BE2C (cell line): Measurements from ENCODE around the gene TSPAN9.

Source experiments
- DNase-seq: peaks from one replicate; pipeline ENCODE4 v3.0.0-alpha.2; 2020
- H3K27me3 ChIP-seq: fragments of 250-450 bp; sonication (Bioruptor Pico); 2 replicates; pipeline ENCODE4 v1.5.1; 2020; ENCODE audit warnings: mild to moderate bottlenecking
- H3K36me3 ChIP-seq: fragments of 250-450 bp; sonication (Bioruptor Pico); 2 replicates; pipeline ENCODE4 v1.5.1; 2020; ENCODE audit warnings: mild to moderate bottlenecking
- H3K4me1 ChIP-seq: fragments of 250-450 bp; sonication (Bioruptor Pico); 2 replicates; pipeline ENCODE4 v1.5.1; 2020
- H3K4me3 ChIP-seq: 2 replicates; pipeline ENCODE4 v1.5.1; 2011; ENCODE audit warnings: low read depth, low read length
- H3K9me3 ChIP-seq: fragments of 250-450 bp; sonication (Bioruptor Pico); 2 replicates; pipeline ENCODE4 v1.5.1; 2020
- TF ChIP-seq, protein P1 (sequence below): IDR thresholded peaks from 2 replicates; pipeline ENCODE4 v1.5.1; 2012; ENCODE audit warnings: mild to moderate bottlenecking, low read depth, low read length

Gene TSPAN9

GRCh38 chr12:3047961-3048360, 29.2 kb upstream of the TSPAN9 start:
- DNase-seq = no peak
- Histone ChIP-seq H3K9me3 (no peaks in the 10 kb centered on the region), H3K36me3 (no peaks in the 10 kb centered on the region), H3K27me3 (peaks cover 2% of the 10 kb centered on the region; the same call in 1 of the 2 replicates), H3K4me1 (no peaks in the 10 kb centered on the region), H3K4me3 (no peak overlapping the region)
- TF ChIP-seq, protein P1, sequence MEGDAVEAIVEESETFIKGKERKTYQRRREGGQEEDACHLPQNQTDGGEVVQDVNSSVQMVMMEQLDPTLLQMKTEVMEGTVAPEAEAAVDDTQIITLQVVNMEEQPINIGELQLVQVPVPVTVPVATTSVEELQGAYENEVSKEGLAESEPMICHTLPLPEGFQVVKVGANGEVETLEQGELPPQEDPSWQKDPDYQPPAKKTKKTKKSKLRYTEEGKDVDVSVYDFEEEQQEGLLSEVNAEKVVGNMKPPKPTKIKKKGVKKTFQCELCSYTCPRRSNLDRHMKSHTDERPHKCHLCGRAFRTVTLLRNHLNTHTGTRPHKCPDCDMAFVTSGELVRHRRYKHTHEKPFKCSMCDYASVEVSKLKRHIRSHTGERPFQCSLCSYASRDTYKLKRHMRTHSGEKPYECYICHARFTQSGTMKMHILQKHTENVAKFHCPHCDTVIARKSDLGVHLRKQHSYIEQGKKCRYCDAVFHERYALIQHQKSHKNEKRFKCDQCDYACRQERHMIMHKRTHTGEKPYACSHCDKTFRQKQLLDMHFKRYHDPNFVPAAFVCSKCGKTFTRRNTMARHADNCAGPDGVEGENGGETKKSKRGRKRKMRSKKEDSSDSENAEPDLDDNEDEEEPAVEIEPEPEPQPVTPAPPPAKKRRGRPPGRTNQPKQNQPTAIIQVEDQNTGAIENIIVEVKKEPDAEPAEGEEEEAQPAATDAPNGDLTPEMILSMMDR = no peak

DNA sequence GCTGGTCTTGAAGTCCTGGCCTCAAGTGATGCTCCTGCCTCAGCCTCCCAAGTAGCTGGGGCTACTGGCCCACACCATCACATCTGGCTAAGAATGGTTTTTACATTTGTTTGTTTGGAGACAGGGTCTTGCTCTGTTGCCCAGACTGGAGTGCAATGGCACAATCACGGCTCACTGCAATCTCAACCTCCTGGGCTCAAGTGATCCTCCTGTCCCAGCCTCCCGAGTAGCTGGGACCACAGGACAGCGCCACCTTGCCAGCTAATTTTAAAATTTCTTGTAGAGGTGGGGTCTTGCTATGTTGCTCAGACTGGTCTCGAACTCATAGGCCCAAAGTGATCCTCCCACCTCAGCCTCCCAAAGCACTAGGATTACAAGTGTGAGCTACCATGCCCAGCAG, 28.6 kb upstream of the TSPAN9 start:
- Histone ChIP-seq H3K36me3 (no peaks in the 10 kb centered on the region), H3K9me3 (no peaks in the 10 kb centered on the region), H3K4me3 (no peak overlapping the region), H3K27me3 (no peaks in the 10 kb centered on the region), H3K4me1 (no peaks in the 10 kb centered on the region)
- TF ChIP-seq, protein P1 = no peak
- DNase-seq = no peak

GRCh38 chr12:3049176-3049575, 28.0 kb upstream of the TSPAN9 start:
- H3K4me3 ChIP-seq = no peak overlapping the region

DNA sequence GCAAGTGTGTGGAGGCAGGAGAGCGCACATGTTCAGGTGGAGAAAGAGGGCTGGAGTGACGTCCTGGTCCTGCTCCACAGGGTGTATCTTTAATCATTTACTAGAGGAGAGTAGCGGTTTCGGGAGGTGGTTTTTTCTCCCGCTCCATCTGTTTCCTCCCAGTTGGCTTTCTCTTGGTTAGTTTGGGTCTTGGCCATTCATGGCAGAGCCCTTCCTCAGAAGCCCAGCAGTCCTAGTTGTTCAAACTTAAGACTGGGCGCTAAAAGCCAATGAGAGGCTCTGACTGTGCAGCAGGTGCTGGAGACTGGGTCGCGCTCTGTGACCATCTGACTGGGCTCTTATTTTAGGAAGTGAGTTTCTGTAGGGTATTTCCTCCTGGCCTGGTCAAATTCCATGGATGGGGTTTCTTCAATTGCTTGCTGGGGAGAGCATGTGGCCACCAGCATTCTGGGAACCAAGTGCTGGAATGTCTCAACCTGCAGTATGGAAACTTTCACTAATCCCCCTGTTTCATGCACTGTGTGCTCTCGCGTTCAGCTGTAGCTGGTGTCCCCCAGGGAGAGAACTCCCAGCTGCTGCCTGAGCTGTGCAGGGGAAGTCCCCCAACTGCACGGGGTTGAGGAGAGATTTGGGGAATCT, 27.4 kb upstream of the TSPAN9 start:
- H3K4me3 ChIP-seq = no peak overlapping the region

More at GRCh38 chr12:3049176-3049575, 28.0 kb upstream of the TSPAN9 start:
- no peaks in the 10 kb centered on the region for H3K36me3 ChIP-seq
- TF ChIP-seq, protein P1 = no peak
- no peaks in the 10 kb centered on the region for H3K9me3 ChIP-seq
- no peak for DNase-seq
- H3K27me3 ChIP-seq = no peaks in the 10 kb centered on the region
- no peaks in the 10 kb centered on the region for H3K4me1 ChIP-seq

DNA sequence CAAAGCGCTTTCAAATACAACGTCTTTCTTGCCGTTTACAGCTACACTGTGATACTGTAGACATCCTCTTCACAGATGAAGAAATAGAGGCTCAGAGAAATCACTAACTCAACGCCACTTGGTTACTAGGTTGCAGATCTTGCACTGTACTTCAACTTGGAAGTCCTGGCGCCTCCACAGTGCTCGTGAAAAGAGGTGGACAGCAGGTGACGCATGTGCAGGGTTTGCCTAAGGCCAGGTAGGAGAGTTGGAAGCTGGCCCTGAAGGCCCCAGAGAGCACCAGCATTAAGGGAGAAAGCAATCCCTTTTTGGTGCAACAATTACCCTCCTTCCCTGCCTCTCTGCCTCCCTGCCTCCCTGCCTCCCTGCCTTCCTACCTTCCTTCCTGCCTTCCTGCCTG, 22.8 kb upstream of the TSPAN9 start:
- no peaks in the 10 kb centered on the region for H3K36me3 ChIP-seq
- H3K9me3 ChIP-seq = no peaks in the 10 kb centered on the region
- no peak overlapping the region for H3K4me3 ChIP-seq
- no peak for DNase-seq
- TF ChIP-seq, protein P1 = no peak
- H3K27me3 ChIP-seq = no peaks in the 10 kb centered on the region; the same call in 1 of the 2 replicates
- H3K4me1 ChIP-seq = no peaks in the 10 kb centered on the region

More for the DNA sequence above, 27.4 kb upstream of the TSPAN9 start:
- no peaks in the 10 kb centered on the region for H3K9me3 ChIP-seq
- H3K36me3 ChIP-seq = no peaks in the 10 kb centered on the region
- H3K4me1 ChIP-seq = no peaks in the 10 kb centered on the region
- H3K27me3 ChIP-seq = no peaks in the 10 kb centered on the region
- TF ChIP-seq, protein P1 = no peak
- DNase-seq = no peak

- no peak for DNase-seq
- H3K36me3 ChIP-seq = no peaks in the 10 kb centered on the region
- H3K9me3 ChIP-seq = no peaks in the 10 kb centered on the region
- TF ChIP-seq, protein P1 = no peak
- no peak overlapping the region for H3K4me3 ChIP-seq
- H3K27me3 ChIP-seq = peaks cover 6% of the 10 kb centered on the region
- no peaks in the 10 kb centered on the region for H3K4me1 ChIP-seq
Measured at GRCh38 chr12:3055026-3055703, 22.0 kb upstream of the TSPAN9 start.
